Measurements from ENCODE around the gene REELD1. TPM values are rescaled to one million over a fixed set of nuclear protein-coding genes. Genes with fewer than 3 reads are reported as not detected.

REELD1 gene
- total and polyA plus RNA-seq, 4 donors, result 0.07 to 0.08 TPM; not detected in 2

DNA sequence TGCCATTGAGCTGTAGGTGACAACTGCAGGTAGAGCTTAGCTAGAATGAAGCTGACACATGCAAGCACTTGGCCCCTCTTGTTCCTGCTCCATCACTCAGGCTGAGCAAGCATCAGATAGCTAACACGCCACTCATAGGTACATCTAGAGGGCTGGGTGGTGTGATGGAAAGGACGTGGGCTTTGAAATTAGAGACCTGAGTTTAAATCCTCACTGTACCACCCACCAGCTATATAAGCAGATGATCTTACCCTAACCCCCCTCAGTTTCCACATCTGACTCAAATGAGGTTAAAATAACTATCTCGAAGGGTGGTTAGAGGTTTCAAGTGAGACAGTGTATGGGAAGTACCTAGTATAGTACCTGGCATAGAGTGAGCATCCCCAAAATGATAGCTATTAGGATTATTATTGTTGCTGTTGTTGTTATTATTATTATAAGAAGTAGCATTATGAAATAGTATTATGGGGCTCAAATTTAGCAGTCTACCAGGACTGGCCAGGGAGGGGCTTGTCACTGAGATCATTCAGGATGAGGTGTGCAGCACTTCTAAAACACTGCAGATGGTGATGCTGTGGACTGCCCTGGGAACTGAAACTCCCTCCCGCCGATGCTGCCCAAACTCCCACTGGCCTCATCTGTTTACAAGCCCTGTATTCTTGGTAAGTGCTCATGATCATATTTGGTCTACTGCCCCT, 59.0 kb downstream of the REELD1 start:
- Histone ChIP-seq H3K27me3 (ENCODE audit: control insufficient read depth in 4 of 4, insufficient read depth in 4 of 4, low read length in 3 of 4) (no peaks in the 10 kb centered on the region), H3K4me1 (ENCODE audit: control insufficient read depth in 4 of 4, insufficient read depth in 4 of 4, low read length in 3 of 4) (no peaks in the 10 kb centered on the region), H3K9ac (ENCODE audit: low read depth in 1 of 2, low read length in 2 of 2) (no peak overlapping the region), H3K9me3 (ENCODE audit: control insufficient read depth in 4 of 4, low read length in 3 of 4) (no peaks in the 10 kb centered on the region), H3K36me3 (ENCODE audit: control insufficient read depth in 4 of 4, insufficient read depth in 3 of 4, low read depth in 1 of 4, low read length in 3 of 4) (no peaks in the 10 kb centered on the region), H3K27ac (ENCODE audit: low read depth in 1 of 2, low read length in 2 of 2) (no peak overlapping the region), H3K4me3 (ENCODE audit: low read depth in 1 of 3, low read length in 3 of 3) (no peak overlapping the region)
- TF ChIP-seq JUND (IDR thresholded peaks at IDR 0.05) (no peak), ATF3 (IDR thresholded peaks at IDR 0.05) (no peak), NR2F2 (IDR thresholded peaks at IDR 0.05) (no peak), RXRA (IDR thresholded peaks at IDR 0.05) (no peak), HNF4A (conservative IDR thresholded peaks at IDR 0.05) (no peak), ZBTB33 (IDR thresholded peaks at IDR 0.05) (no peak), EGR1 (IDR thresholded peaks at IDR 0.05; ENCODE audit: low read depth in 2 of 2) (no peak), GABPA (IDR thresholded peaks at IDR 0.05 in 1 of 2, conservative IDR thresholded peaks at IDR 0.05 in 1 of 2) (no peak), TAF1 (conservative IDR thresholded peaks at IDR 0.05) (no peak), YY1 (IDR thresholded peaks at IDR 0.05) (no peak), HNF4G (IDR thresholded peaks at IDR 0.05) (no peak), FOXA2 (IDR thresholded peaks at IDR 0.05) (no peak)
- DNase-seq (ENCODE audit: low spot score), result no peak
- WGBS, result 95% methylated on average over 5 of the region's 5 CpGs

DNA sequence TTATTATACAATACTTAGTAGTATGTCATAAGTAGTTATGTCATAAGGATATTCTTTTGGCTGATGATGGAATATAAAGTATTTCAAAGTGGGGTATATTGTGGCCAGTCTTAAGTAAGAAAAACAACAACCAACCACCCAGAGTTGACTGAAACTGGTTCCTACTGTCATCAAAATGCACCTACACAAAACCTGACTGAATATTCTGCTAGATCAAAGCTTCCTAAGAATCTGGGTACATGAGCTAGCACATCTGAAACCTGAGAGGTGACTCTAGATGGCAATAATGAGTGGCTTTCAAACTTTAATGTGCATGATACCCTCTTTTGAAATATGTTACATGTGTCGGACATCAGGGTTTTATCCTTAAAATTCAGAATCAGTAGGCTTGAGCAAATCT, 60.4 kb downstream of the REELD1 start:
- no peaks in the 10 kb centered on the region for H3K9me3 ChIP-seq (ENCODE audit: control insufficient read depth in 4 of 4, low read length in 3 of 4)
- H3K36me3 ChIP-seq (ENCODE audit: control insufficient read depth in 4 of 4, insufficient read depth in 3 of 4, low read depth in 1 of 4, low read length in 3 of 4), result no peaks in the 10 kb centered on the region
- no peak for DNase-seq (ENCODE audit: low spot score)
- no peak overlapping the region for H3K4me3 ChIP-seq (ENCODE audit: low read depth in 1 of 3, low read length in 3 of 3)
- no peak for TF ChIP-seq SP1 (IDR thresholded peaks at IDR 0.05)
- no peak for TF ChIP-seq GABPA (IDR thresholded peaks at IDR 0.05 in 1 of 2, conservative IDR thresholded peaks at IDR 0.05 in 1 of 2)
- no peak for TF ChIP-seq MAX (IDR thresholded peaks at IDR 0.05)
- TF ChIP-seq NR2F2 (IDR thresholded peaks at IDR 0.05), result no peak
- TF ChIP-seq HNF4G (IDR thresholded peaks at IDR 0.05), result no peak
- no peak for TF ChIP-seq TAF1 (conservative IDR thresholded peaks at IDR 0.05)
- TF ChIP-seq ZBTB33 (IDR thresholded peaks at IDR 0.05), result no peak
- TF ChIP-seq YY1 (IDR thresholded peaks at IDR 0.05), result no peak
- TF ChIP-seq EGR1 (IDR thresholded peaks at IDR 0.05; ENCODE audit: low read depth in 2 of 2), result no peak
- TF ChIP-seq REST (IDR thresholded peaks at IDR 0.05), result no peak
- H3K4me1 ChIP-seq (ENCODE audit: control insufficient read depth in 4 of 4, insufficient read depth in 4 of 4, low read length in 3 of 4), result no peaks in the 10 kb centered on the region
- WGBS, result 96% methylated on average over 1 of the region's 1 CpG
- H3K9ac ChIP-seq (ENCODE audit: low read depth in 1 of 2, low read length in 2 of 2), result no peak overlapping the region
- no peak overlapping the region for H3K27ac ChIP-seq (ENCODE audit: low read depth in 1 of 2, low read length in 2 of 2)
- H3K27me3 ChIP-seq (ENCODE audit: control insufficient read depth in 4 of 4, insufficient read depth in 4 of 4, low read length in 3 of 4), result no peaks in the 10 kb centered on the region

Data from liver (tissue), 9 donors.